ENCODE data around the gene VPS37C.
"Not testable (repeated sequence)": the region's sequence is repeated elsewhere in the genome, so short reads cannot be mapped to it uniquely, and the experiment has no call there.

Gene VPS37C

GRCh38 chr11:61094167-61094566 lies 67.1 kb downstream of the VPS37C start:
- DNase-seq (ENCODE audit: low read depth) = not testable (repeated sequence)

GRCh38 chr11:61092908-61093763 lies 68.1 kb downstream of the VPS37C start:
- no peak for DNase-seq (ENCODE audit: low read depth)

- no peak for DNase-seq (ENCODE audit: low read depth)
These were observed 68.9 kb downstream of the VPS37C start for GRCh38 chr11:61092280-61092766.

GRCh38 chr11:61091373-61092279 lies 69.6 kb downstream of the VPS37C start:
- no peak for DNase-seq (ENCODE audit: low read depth)

GRCh38 chr11:61090982-61091372 lies 70.2 kb downstream of the VPS37C start:
- no peak for DNase-seq (ENCODE audit: low read depth)

- DNase-seq (ENCODE audit: low read depth) = no peak
These were observed 70.7 kb downstream of the VPS37C start for GRCh38 chr11:61090521-61090920.

- DNase-seq (ENCODE audit: low read depth) = no peak
These were observed 71.3 kb downstream of the VPS37C start for GRCh38 chr11:61089806-61090491.

- DNase-seq (ENCODE audit: low read depth) = no peak
These were observed 73.7 kb downstream of the VPS37C start for GRCh38 chr11:61087426-61088119.

- no peak for DNase-seq (ENCODE audit: low read depth)
These were observed 77.6 kb downstream of the VPS37C start for GRCh38 chr11:61083601-61084147.

- no peak for DNase-seq (ENCODE audit: low read depth)
These were observed 78.2 kb downstream of the VPS37C start for GRCh38 chr11:61082931-61083531.

GRCh38 chr11:61082062-61082870 lies 79.0 kb downstream of the VPS37C start:
- DNase-seq (ENCODE audit: low read depth) = no peak

- no peak for DNase-seq (ENCODE audit: low read depth)
These were observed 80.1 kb downstream of the VPS37C start for GRCh38 chr11:61080986-61081590.

GRCh38 chr11:61080526-61080925 lies 80.7 kb downstream of the VPS37C start:
- DNase-seq (ENCODE audit: low read depth) = no peak

Measured in GM04504 (cell line).